NCI-H82 (cell line): ENCODE measurements around the gene CNPY4.

Experiments
- DNase-seq: peaks from one replicate; lab custom pipeline; 2025; lab: John Stamatoyannopoulos, UW

The CNPY4 gene, protein sequence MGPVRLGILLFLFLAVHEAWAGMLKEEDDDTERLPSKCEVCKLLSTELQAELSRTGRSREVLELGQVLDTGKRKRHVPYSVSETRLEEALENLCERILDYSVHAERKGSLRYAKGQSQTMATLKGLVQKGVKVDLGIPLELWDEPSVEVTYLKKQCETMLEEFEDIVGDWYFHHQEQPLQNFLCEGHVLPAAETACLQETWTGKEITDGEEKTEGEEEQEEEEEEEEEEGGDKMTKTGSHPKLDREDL

DNA sequence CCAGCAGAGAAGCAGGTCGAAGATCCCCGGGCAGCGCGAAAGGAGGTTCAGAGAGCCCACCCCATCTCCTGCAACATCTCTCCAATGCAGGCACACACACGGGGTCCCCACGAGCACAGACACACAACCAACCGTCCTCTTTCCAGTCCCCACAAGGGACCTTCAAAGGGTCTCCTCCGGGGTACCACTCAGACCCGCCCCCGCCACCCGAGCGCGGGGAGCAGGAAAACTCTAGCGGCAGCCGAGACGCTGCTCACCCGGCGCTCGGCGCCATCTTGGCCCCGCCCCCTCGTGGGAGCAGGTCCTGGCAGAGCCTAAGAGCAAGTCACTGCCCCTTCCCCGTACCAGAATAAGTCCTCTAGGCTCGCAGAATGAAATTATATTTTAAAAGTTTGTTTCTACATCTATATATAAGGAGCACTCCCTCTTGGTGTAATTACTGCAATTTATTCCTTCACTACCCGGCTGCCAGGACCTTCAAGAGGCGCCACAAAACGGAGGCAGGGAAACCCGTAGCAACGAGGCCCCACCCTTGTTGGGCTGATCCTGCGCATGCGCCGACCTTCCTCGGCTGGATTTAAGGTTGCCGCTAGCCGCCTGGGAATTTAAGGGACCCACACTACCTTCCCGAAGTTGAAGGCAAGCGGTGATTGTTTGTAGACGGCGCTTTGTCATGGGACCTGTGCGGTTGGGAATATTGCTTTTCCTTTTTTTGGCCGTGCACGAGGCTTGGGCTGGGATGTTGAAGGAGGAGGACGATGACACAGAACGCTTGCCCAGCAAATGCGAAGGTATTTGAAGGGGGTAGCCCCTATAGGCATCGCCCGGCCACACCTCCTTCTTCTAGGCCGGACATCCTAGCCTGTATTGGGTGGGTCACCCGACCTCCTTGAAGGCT, at the start of gene CNPY4, which contains the start of gene TAF6:
TSS of gene CNPY4 (plus strand) at position 563 of the 898 bp plus-strand sequence. CDS start at position 674, 111 bp downstream.
TSS of gene TAF6 (minus strand) at position 287 of the 898 bp plus-strand sequence. CDS start 5,149 bp downstream, outside the sequence.
- peak; percentile 98 for DNase-seq

DNA sequence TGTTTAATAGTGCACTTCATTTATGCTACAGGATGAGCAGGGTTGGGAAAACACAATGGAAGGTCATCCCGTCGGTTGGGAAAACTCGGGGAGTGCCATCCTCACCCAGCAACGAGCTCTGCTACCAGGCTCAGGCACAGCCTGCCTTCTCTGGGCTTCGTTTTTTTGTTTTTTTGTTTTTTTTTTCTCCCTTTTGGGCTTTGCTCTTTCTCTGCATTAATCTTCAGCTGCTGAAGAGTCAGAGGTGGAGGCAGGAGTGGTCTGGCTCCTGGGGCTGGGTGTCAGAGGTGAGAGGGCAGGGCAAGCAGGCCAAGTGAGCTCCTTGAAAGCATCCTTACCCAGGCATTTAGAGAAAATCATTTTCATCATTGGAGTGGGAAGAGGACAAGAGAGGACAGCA, 49.4 kb upstream of the CNPY4 start:
- DNase-seq, result no peak

DNA sequence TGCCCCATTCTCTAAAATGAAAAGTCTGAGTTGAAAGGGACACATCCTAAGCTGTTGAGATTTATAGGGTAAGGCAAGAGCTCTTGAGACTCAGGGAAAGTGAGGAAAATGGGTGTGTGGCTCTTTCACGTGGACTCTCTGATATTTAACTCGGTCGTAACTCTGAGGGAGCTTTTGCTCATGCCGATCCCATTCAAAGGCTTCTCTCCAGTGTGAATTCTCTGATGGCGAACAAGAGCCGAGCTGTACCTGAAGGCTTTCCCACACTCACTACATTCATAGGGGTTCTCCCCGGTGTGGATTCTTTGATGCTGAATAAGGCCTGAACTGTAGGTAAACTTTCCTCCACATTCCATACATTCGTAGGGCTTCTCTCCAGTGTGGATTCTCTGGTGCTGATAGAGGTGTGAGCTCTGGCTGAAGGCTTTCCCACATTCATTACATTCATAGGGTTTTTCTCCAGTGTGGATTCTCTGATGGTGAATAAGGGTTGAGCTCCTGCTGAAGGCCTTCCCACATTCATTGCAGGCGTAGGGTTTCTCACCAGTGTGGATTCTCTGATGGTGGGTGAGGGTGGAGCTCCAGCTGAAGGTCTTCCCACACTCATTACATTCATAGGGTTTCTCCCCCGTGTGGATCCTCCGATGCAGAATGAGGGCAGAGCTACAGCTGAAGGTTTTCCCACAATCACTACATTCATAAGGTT, 48.3 kb upstream of the CNPY4 start:
- no peak for DNase-seq

DNA sequence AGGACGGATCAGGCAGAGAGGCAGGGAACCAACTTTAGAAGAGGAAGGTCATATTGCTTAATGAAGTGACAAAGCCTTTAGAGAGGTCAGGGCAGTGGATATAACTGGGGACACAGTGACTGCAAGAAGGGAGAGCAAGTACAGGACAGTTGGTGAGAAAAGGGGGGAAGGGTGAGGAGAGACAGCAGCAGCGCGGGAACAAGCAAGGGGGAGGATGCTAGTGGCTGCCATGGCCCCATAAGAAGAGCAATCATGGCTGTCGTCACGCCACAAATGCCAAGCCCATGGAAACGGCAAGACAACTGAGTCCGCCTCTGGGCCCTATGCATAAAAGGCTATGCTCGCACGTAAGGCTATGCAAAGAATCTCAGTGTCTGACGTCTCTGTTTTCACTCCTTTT, 47.0 kb upstream of the CNPY4 start:
- no peak for DNase-seq

DNA sequence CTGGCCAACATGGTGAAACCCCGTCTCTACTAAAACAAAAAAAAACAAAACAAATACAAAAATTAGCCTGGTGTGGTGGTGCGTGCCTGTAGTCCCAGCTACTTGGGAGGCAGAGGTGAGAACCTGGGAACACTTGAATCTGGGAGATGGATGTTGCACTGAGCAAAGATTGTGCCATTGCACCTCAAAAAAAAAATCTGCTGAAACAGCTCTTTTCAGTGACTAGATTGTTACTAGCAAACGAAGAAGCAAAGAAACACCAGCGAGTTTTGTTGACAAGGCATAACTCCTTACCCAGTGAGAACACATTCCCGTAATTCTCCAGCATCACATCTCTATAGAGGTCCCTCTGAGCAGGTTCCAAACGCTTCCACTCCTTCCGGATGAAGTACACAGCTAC, 44.6 kb upstream of the CNPY4 start:
- DNase-seq, result no peak

DNA sequence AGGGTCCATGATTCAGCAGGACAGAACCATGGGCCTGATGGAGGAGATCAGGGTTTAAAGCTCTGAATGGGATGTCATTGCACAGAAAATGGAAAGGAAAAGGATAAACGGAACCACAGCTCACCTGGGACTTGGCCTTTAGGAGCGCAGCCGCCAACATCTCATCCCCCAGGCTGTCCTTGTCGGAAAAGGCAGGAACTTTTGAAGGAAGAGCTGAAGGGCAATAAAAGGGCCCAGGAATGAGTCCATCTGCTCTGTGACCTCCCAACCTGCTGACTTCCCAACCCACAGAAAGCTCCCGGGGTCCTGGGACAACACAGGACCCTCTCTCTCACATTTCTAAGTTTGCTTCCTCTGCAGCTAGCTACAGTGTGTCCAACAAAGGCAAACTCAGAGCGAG, 44.0 kb upstream of the CNPY4 start:
- DNase-seq, result no peak

DNA sequence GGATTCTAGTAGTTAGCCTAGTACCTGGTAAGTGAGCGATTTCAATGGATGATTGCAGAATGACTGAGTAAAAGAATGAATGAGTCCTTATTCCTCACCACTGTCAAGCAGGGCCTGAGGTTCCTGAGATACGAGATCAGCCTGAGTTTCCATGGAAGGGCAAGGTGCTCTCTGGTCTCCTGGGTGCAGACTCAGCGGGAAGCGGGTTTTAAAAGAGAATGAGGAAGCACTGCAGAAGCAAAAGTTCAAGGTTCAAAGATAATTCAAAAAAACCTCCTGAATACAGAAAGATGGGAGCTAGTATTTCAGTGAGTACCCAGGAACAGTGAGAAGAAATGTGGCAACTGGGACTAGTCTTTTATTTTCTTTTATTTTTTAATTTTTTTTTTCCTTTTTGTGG, 42.2 kb upstream of the CNPY4 start:
- DNase-seq, result no peak

DNA sequence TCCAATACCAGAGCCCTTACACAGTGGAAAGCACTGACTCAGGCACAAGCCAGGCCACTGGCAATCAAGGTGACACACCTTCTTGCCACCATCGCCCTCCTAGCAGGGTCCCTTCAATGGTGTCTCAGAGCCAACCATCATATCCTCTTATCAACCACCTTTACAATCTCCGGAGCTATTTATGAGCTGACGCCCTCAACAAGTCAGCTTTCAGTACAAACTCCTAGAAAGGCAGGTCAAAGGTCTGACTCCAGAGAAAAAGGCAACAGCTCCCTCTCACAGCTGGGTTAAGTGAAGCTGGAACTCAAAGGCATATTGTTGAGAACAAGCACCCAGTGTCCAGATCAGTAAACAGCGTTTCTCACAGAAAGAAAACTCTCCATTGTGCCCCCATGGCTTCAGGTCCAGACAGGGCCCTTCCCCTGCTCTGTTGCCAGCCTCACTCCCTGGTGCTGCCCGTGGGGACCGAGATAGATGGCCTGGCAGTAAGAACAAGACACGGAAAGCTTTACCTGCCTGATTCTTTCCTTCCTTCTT, 40.3 kb upstream of the CNPY4 start:
- DNase-seq, result no peak

DNA sequence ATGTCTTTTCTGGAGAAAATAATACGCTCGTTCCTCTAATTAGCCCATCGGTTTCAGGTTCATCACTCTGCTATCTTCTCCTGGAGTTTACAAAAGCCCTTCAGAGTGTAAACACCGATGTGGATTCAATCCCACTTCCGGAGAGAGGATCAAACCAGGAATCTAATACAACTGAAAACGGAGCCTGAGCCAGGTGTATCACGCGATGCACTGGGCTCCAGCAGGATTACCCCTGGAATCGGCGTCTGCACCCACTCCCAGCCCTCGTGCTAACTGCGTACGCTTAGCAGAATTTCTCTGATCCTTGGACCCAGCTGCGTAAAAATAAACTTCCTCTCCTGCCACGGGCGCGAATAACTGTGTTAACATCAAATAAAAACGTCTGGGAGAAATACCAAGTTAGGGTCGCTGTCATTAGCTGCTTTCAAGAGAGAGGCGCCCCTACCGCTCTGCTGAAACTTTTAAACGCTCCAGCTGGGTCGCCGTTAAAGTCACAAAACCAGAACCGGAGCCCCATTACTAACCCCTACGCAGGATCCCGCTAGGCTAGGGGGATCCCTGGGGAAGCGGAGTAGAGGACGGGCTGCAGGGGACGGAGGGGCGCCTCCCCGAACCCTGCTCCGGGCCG, 38.4 kb upstream of the CNPY4 start:
- peak; percentile 51 for DNase-seq

DNA sequence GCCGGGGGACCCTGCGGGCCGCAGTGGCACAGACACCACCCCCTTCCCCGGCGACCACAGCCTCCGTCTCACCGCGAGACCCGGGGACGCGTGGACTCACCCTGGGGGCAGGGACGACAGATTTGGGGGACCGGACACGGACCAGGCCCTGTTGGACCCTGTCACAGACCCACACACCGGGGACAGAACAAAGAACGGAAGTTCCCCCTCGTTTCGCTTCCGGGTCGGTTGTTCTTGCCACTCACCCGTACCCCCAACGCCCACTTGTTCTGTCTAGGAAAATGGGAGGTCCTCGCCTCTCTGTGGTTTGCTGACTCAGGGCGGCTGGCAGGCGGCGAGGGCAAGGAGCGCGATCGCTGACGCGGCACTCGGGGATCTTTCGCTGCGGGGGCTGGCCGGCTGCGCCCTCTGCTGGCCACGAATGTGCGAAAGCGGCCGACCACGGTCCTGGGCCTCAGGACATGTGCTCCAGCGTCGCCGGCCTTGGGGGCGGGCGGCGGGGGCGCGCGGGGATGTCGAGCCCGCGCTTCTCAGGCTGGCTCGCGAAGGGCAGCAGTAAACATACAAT, 37.8 kb upstream of the CNPY4 start, which contains the start of gene ZNF3:
TSS of gene ZNF3 (minus strand) at position 189 of the 568 bp plus-strand sequence. CDS start 4,366 bp downstream, outside the sequence.
- peak; percentile 99 for DNase-seq

DNA sequence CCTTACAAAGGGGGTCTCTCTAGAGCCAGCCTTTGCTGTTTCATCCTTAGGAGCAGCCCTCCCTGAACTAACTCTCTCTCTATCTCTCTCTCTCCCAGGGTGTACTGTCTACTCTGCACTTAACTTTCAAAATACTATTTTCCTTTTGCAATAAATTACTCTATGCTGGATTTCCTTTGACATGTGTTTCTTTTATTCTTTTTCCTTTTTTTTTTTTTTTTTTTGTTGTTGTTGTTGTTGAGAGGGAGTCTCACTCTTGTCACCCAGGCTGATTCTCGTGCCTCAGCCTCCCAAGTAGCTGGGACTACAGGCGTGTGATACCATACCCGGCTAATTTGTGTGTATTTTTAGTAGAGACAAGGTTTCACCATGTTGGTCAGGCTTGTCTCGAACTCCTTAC, 36.5 kb upstream of the CNPY4 start:
- DNase-seq, result no peak

DNA sequence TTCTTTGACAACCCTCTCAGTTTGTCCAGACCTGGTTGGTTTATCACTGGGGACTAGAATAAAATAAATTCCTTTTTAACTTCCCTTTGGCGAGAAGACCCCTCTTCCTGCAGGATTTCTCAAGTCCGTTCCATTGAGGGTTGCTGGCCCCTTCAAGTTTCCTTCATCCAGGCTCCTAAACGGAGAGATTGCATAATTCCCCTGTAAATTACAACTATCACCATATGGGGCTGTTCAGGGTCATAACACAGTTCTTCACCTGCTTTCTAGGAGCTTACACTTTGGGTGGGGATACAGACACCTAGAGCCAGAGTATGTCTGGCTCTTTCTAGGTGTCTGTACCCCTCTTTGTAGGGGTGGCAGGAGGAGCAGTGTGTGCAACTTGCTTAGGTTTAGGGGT, 33.9 kb upstream of the CNPY4 start:
- no peak for DNase-seq

DNA sequence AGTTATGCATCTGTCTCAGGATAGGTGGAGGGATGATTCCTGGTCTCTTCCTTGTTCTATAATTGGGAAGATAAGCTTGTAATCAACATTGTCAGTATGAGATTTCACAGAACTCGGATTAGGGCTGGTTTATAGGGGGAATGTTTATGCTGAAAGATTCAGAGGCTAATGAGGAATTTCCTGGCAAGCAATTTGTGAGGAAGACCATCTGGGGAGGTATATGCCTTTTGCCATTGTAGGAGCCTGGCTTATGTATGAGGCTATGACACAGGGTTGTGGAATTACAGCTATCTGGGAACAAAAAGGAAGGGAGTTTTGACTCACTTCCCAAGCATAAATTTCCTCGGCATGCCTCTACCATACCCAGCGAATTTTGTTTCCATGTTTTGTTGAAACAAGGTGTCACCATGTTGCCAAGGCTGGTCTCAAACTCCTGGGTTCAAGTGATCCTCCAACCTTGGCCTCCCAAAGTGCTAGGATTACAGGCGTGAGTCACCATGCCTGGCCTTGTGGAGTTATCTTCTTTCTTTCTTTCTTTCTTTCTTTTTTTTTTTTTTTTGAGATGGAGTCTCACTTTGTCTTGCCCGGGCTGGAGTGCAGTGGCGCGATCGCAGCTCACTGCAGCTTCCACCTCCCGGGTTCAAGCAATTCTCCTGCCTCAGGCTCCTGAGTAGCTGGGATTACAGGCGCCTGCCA, 32.2 kb upstream of the CNPY4 start:
- peak; percentile 88 for DNase-seq

DNA sequence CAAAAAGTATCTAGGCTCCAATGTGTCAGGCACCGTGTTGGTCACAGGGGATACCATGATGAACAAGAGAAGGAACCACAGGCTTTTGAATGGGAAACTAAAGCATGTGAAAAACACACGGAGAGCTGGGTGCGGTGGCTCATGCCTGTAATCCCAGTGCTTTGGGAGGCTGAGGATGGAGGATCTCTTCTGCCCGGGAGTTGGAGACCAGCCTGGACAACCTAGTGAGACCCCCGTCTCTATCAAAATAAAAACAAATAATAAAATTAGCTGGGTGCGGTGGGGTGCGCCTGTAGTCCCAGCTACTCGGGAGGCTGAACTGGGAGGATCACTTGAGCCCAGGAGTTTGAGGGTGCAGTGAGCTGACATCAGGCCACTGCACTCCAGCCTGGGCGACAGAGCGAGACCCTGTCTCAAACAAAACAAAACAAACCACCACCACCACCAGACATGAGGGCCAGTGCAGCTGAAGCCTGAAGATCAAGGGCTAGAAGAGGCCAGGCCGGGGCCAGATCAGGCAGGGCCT, 31.3 kb upstream of the CNPY4 start:
- no peak for DNase-seq

DNA sequence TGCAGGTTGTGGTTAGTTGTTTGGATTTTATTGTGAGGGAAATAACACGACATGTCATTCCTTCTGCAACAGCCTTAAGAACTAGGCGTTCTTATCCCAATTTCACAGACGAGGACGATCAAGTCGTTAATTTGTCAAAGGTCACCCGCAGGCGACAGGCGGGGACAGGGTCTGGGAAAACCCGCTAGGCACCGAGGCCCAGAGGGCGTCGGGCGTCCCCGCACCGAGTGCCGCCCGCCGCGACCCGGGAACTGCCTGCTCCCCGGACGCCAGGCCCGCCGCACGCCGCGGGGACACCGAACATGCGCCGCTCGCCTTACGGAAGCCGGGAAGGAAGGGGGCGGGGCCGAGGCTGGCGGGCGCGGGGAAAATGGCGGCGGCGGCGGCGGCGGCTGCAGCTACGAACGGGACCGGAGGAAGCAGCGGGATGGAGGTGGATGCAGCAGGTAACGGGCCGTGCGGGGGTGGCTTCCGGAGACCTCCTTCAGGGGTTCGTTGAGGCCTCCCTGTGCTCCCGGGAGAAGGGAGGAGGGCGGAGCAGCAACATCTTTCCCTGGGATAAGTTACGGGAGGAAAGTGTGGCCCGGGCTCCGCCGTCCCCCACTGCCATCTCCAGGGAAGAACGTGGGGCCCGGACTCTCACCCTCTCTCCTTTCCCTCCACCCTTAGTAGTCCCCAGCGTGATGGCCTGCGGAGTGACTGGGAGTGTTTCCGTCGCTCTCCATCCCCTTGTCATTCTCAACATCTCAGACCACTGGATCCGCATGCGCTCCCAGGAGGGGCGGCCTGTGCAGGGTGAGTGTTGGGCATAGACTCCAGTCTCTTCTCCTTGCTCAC, 30.6 kb upstream of the CNPY4 start, which contains the start of gene COPS6:
TSS of gene COPS6 (plus strand) at position 349 of the 837 bp plus-strand sequence. CDS start at position 371, 22 bp downstream.
- DNase-seq, result peak; percentile 73

DNA sequence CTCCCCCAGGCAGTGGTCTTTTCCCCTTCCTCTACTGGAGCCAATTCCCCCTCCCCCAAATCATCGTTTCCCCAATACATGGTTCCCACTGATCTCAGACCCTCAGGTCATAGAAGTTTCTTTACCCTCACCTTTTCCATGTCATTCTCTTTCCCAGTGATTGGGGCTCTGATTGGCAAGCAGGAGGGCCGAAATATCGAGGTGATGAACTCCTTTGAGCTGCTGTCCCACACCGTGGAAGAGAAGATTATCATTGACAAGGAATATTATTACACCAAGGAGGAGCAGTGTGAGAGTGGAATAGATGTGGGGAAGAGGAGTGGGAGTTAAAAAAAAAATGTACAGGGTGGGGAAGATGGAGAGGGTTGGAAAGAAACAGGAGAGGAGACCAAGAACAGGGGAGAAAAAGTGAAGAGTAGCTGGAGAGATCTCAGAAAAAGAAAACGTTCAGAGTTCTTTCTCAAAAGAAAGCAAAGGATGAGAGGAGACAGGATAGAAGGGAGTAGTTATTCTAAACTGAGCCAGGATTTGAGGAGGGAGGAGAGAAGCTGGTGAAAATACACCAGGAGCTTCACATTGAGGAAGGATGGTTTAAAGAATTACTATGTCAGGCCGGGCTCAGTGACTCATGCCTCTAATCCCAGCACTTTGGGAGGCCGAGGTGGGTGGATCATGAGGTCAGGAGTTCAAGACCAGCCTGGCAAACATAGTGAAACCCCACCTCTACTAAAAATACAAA, 29.8 kb upstream of the CNPY4 start:
- no peak for DNase-seq

DNA sequence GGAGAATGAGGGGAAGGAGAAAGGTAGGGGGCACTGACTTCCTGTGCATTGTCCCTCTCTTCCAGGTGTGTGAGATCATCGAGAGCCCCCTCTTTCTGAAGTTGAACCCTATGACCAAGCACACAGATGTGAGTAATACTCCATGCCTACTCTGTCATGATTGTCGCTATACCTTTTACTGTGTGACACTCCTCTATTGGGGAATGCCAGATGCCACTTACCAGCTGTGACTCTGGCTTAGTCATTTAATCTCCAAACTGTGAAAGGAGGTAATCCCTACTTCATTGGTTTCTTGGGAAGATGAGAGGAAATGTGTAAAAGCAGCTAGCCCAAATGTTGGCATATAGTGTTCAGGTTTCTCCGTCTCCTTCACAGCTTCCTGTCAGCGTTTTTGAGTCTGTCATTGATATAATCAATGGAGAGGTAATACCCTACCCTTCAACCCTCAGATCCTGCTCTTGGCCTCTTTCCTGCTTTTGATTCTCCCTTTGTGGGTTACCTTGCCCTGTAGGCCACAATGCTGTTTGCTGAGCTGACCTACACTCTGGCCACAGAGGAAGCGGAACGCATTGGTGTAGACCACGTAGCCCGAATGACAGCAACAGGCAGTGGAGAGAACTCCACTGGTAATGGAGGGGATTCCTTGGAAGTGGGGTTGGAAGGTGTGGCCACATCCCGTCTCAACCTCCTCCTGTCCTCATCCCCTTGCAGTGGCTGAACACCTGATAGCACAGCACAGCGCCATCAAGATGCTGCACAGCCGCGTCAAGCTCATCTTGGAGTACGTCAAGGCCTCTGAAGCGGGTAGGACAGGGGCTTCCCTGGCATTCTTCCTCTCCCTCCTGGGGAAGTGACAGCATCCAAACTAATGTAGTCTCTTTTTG, 28.7 kb upstream of the CNPY4 start:
- peak; percentile 83 for DNase-seq
